Astrocyte (in vitro differentiated cells and primary cell): ENCODE results near the gene BICDL2. TPM values are rescaled to one million over a fixed set of nuclear protein-coding genes. Genes with fewer than 3 reads are reported as not detected.
A peak's percentile ranks its signal among the peaks of the same experiment; 100 is the strongest.

Source experiments
- DNase-seq: peaks from one replicate; pipeline ENCODE4 v3.0.0-alpha.2; 2010; ENCODE audit warnings: low read depth
- FAIRE-seq: peaks from 2 replicates; lab custom pipeline; 2011; peaks lifted over from hg19 to GRCh38; lab: Jason Lieb, UNC
- H2AFZ ChIP-seq: 2 replicates; pipeline ENCODE4 v1.6.0; 2012; ENCODE audit warnings: low read depth, low read length, inconsistent platforms
- H3K27ac ChIP-seq: 2 replicates; pipeline ENCODE4 v1.5.1; 2011; ENCODE audit warnings: low read depth, low read length, inconsistent platforms
- H3K27me3 ChIP-seq: 2 replicates; pipeline ENCODE4 v1.6.0; 2011; ENCODE audit warnings: low read length, inconsistent platforms; ENCODE audit not compliant: insufficient read depth
- H3K36me3 ChIP-seq: 2 replicates; pipeline ENCODE4 v1.5.1; 2011; ENCODE audit warnings: low read length, inconsistent platforms; ENCODE audit not compliant: insufficient read depth
- H3K4me1 ChIP-seq: 2 replicates; pipeline ENCODE4 v1.5.1; 2011; ENCODE audit warnings: low read length, inconsistent platforms; ENCODE audit not compliant: insufficient read depth
- H3K4me2 ChIP-seq: 2 replicates; pipeline ENCODE4 v1.6.0; 2012; ENCODE audit warnings: low read length, inconsistent platforms
- H3K4me3 ChIP-seq: 2 replicates; pipeline ENCODE4 v1.5.1; 2011; ENCODE audit warnings: low read depth, mild to moderate bottlenecking, low read length, inconsistent platforms; ENCODE audit not compliant: insufficient read depth
- H3K79me2 ChIP-seq: 2 replicates; pipeline ENCODE4 v1.6.0; 2012; ENCODE audit warnings: mild to moderate bottlenecking, low read length, inconsistent platforms; ENCODE audit not compliant: insufficient read depth
- H3K9ac ChIP-seq: 2 replicates; pipeline ENCODE4 v1.6.0; 2012; ENCODE audit warnings: mild to moderate bottlenecking, low read length, inconsistent platforms
- H3K9me3 ChIP-seq: 2 replicates; pipeline ENCODE4 v1.5.1; 2012; ENCODE audit warnings: low read depth, mild to moderate bottlenecking, low read length, inconsistent platforms; ENCODE audit not compliant: insufficient read depth
- H4K20me1 ChIP-seq: 2 replicates; pipeline ENCODE4 v1.6.0; 2012; ENCODE audit warnings: low read length, inconsistent platforms; ENCODE audit not compliant: insufficient read depth
- H3K27ac Mint-ChIP-seq: one replicate; pipeline ENCODE4 v1.8.0; 2021; ENCODE audit warnings: mild to moderate bottlenecking, mixed read lengths; ENCODE audit not compliant: unreplicated experiment
- H3K27me3 Mint-ChIP-seq: one replicate; pipeline ENCODE4 v1.8.0; 2021; ENCODE audit warnings: low read depth, mixed read lengths; ENCODE audit not compliant: unreplicated experiment
- H3K36me3 Mint-ChIP-seq: one replicate; pipeline ENCODE4 v1.8.0; 2021; ENCODE audit warnings: low read depth, mixed read lengths; ENCODE audit not compliant: unreplicated experiment
- H3K4me1 Mint-ChIP-seq: one replicate; pipeline ENCODE4 v1.8.0; 2021; ENCODE audit warnings: low read depth, mixed read lengths; ENCODE audit not compliant: unreplicated experiment
- H3K4me3 Mint-ChIP-seq: one replicate; pipeline ENCODE4 v1.8.0; 2021; ENCODE audit warnings: mild to moderate bottlenecking, moderate library complexity, mixed read lengths; ENCODE audit not compliant: unreplicated experiment
- H3K9me3 Mint-ChIP-seq: one replicate; pipeline ENCODE4 v1.8.0; 2021; ENCODE audit warnings: mild to moderate bottlenecking, mixed read lengths; ENCODE audit not compliant: unreplicated experiment
- EZH2 ChIP-seq: IDR thresholded peaks from 2 replicates; pipeline ENCODE4 v1.6.1; 2012; ENCODE audit warnings: mild to moderate bottlenecking, low read length, inconsistent platforms; ENCODE audit not compliant: insufficient read depth
- total RNA-seq: library from RNA; stranded (reverse); gene quantifications from 2 replicates; pipeline ENCODE4 v1.2.1, GENCODE V29; 2021
- TF ChIP-seq, protein P1 (sequence below): IDR thresholded peaks from 2 replicates; pipeline ENCODE4 v1.5.1; 2011; ENCODE audit warnings: low read depth, mild to moderate bottlenecking, inconsistent platforms, low read length, moderate library complexity; ENCODE audit not compliant: insufficient read depth

BICDL2 gene
- total RNA-seq, 1 donor from 2014 or later, result 0.16 TPM

DNA sequence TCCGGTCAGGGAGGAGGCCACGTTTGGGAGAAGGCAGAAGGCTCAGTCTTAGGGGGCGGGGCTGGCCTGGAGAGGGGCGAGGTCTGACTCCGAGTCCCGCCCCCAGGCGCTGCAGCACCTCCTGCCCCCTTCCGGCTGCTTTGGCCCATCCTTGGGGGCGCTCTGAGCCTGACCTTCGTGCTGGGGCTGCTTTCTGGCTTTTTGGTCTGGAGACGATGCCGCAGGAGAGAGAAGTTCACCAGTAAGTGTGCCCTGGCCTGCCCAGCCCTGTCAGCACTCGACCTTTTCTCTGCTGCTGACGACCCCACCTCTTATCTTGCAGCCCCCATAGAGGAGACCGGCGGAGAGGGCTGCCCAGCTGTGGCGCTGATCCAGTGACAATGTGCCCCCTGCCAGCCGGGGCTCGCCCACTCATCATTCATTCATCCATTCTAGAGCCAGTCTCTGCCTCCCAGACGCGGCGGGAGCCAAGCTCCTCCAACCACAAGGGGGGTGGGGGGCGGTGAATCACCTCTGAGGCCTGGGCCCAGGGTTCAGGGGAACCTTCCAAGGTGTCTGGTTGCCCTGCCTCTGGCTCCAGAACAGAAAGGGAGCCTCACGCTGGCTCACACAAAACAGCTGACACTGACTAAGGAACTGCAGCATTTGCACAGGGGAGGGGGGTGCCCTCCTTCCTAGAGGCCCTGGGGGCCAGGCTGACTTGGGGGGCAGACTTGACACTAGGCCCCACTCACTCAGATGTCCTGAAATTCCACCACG lies 15.1 kb downstream of the BICDL2 start:
- H3K4me1 Mint-ChIP-seq, result peaks cover 10% of the 10 kb centered on the region
- Histone ChIP-seq H2AFZ (no peak overlapping the region), H3K27me3 (no peaks in the 10 kb centered on the region), H3K4me2 (peak overlapping the region; percentile 88), H3K4me3 (peak overlapping the region; percentile 94), H4K20me1 (peaks cover 19% of the 10 kb centered on the region), H3K36me3 (no peaks in the 10 kb centered on the region), H3K9me3 (no peaks in the 10 kb centered on the region), H3K4me1 (peaks cover 29% of the 10 kb centered on the region), H3K9ac (peak overlapping the region; percentile 99), H3K79me2 (peaks cover 5% of the 10 kb centered on the region), H3K27ac (peak overlapping the region; percentile 100)
- H3K9me3 Mint-ChIP-seq, result no peaks in the 10 kb centered on the region
- peak overlapping the region; percentile 100 for H3K27ac Mint-ChIP-seq
- DNase-seq (peak; percentile 91), FAIRE-seq (no peak)
- TF ChIP-seq EZH2, result no peak
- TF ChIP-seq, protein P1, sequence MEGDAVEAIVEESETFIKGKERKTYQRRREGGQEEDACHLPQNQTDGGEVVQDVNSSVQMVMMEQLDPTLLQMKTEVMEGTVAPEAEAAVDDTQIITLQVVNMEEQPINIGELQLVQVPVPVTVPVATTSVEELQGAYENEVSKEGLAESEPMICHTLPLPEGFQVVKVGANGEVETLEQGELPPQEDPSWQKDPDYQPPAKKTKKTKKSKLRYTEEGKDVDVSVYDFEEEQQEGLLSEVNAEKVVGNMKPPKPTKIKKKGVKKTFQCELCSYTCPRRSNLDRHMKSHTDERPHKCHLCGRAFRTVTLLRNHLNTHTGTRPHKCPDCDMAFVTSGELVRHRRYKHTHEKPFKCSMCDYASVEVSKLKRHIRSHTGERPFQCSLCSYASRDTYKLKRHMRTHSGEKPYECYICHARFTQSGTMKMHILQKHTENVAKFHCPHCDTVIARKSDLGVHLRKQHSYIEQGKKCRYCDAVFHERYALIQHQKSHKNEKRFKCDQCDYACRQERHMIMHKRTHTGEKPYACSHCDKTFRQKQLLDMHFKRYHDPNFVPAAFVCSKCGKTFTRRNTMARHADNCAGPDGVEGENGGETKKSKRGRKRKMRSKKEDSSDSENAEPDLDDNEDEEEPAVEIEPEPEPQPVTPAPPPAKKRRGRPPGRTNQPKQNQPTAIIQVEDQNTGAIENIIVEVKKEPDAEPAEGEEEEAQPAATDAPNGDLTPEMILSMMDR, result peak; percentile 7
- peak overlapping the region; percentile 93 for H3K4me3 Mint-ChIP-seq
- H3K36me3 Mint-ChIP-seq, result peaks cover 6% of the 10 kb centered on the region
- H3K27me3 Mint-ChIP-seq, result no peaks in the 10 kb centered on the region

DNA sequence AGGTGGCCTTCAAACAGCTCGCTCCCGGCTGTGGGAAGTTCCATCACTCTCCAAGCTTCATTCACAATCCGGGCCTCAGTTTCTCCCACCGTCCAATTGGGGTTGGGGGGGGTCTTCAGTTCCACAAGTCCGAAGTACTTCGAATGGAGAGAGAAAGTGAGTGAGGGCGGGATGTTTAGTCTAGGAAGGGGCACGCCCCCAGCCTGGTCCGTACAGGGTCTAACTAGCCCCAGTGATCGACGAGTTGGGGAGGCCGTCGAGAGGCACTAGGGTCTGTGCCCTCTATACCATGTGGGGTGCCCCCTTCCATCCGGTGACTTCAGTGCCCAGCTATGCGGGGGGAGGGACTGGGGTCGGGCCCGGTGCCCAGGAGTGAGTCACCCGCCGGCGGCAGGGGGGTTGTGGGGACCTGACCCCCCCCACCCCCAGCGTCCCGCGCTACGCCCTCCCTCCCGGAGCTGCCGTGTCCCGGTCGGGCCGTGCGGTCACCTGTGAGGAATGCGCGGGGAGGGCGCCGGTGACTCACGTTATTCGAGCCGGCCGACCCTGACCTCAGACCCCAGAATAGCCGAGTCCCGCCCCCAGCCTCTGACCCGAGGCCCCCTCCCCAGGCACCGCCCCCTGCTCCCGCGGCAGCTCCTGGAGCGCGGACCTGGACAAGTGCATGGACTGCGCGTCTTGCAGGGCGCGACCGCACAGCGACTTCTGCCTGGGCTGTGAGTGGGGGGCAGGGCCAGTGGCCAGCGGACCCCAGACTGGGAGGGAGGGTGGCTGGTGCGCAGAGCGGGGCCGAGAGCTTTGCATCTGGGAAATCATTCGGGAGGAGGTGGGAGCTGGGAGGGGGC lies 15.9 kb downstream of the BICDL2 start:
- Mint-ChIP-seq H3K27ac (peak overlapping the region; percentile 100), H3K4me3 (peak overlapping the region; percentile 93), H3K36me3 (peaks cover 4% of the 10 kb centered on the region), H3K9me3 (no peaks in the 10 kb centered on the region), H3K4me1 (peaks cover 14% of the 10 kb centered on the region), H3K27me3 (no peaks in the 10 kb centered on the region)
- Histone ChIP-seq H3K27ac (peak overlapping the region; percentile 100), H3K36me3 (no peaks in the 10 kb centered on the region), H3K4me2 (peak overlapping the region; percentile 88), H3K79me2 (peaks cover 5% of the 10 kb centered on the region), H3K27me3 (no peaks in the 10 kb centered on the region), H3K9ac (peak overlapping the region; percentile 99), H3K9me3 (no peaks in the 10 kb centered on the region), H3K4me3 (peak overlapping the region; percentile 94), H2AFZ (no peak overlapping the region), H4K20me1 (peaks cover 12% of the 10 kb centered on the region), H3K4me1 (peaks cover 29% of the 10 kb centered on the region)
- TF ChIP-seq EZH2, result no peak
- TF ChIP-seq, protein P1, result no peak
- DNase-seq (peak; percentile 75), FAIRE-seq (no peak)
